ENCODE results near the gene CNTNAP5.
A peak's percentile ranks its signal among the peaks of the same experiment; 100 is the strongest.

Gene CNTNAP5

GRCh38 chr2:124713969-124714368 is 688.9 kb downstream of the CNTNAP5 start:
- no peak for DNase-seq

GRCh38 chr2:124725187-124725586 is 700.1 kb downstream of the CNTNAP5 start:
- no peak for DNase-seq

- no peak for DNase-seq
These were observed 715.5 kb downstream of the CNTNAP5 start for GRCh38 chr2:124740636-124741035.

GRCh38 chr2:124753842-124754241 is 728.8 kb downstream of the CNTNAP5 start:
- no peak for DNase-seq

- DNase-seq, result no peak
These were observed 730.3 kb downstream of the CNTNAP5 start for GRCh38 chr2:124755386-124755785.

GRCh38 chr2:124756048-124756447 is 731.0 kb downstream of the CNTNAP5 start:
- no peak for DNase-seq

- DNase-seq, result no peak
These were observed 737.3 kb downstream of the CNTNAP5 start for GRCh38 chr2:124762388-124762787.

GRCh38 chr2:124763611-124764010 is 738.5 kb downstream of the CNTNAP5 start:
- no peak for DNase-seq

GRCh38 chr2:124774781-124775180 is 749.7 kb downstream of the CNTNAP5 start:
- DNase-seq, result no peak

- no peak for DNase-seq
These were observed 751.2 kb downstream of the CNTNAP5 start for GRCh38 chr2:124776332-124776731.

GRCh38 chr2:124778076-124778475 is 753.0 kb downstream of the CNTNAP5 start:
- DNase-seq, result no peak

GRCh38 chr2:124796647-124797046 is 771.6 kb downstream of the CNTNAP5 start:
- DNase-seq, result no peak

GRCh38 chr2:124797049-124797448 is 772.0 kb downstream of the CNTNAP5 start:
- no peak for DNase-seq

GRCh38 chr2:124798551-124798950 is 773.5 kb downstream of the CNTNAP5 start:
- DNase-seq, result no peak

- DNase-seq, result peak; percentile 19
These were observed 779.2 kb downstream of the CNTNAP5 start for GRCh38 chr2:124804014-124804940.

GRCh38 chr2:124805060-124805459 is 780.0 kb downstream of the CNTNAP5 start:
- no peak for DNase-seq

GRCh38 chr2:124810132-124810531 is 785.0 kb downstream of the CNTNAP5 start:
- peak; percentile 48 for DNase-seq

- no peak for DNase-seq
These were observed 790.1 kb downstream of the CNTNAP5 start for GRCh38 chr2:124814968-124815745.

- DNase-seq, result no peak
These were observed 790.9 kb downstream of the CNTNAP5 start for GRCh38 chr2:124816007-124816406.

GRCh38 chr2:124822516-124822915 is 797.4 kb downstream of the CNTNAP5 start:
- no peak for DNase-seq

GRCh38 chr2:124824441-124824840 is 799.4 kb downstream of the CNTNAP5 start:
- DNase-seq, result no peak

- no peak for DNase-seq
These were observed 807.4 kb downstream of the CNTNAP5 start for GRCh38 chr2:124832521-124832920.

- DNase-seq, result no peak
These were observed 809.2 kb downstream of the CNTNAP5 start for GRCh38 chr2:124834331-124834730.

- no peak for DNase-seq
These were observed 810.2 kb downstream of the CNTNAP5 start for GRCh38 chr2:124835331-124835730.
